Subcutaneous adipose tissue (tissue), 4 donors: ENCODE results near the gene PALLD. TPM values are rescaled to one million over a fixed set of nuclear protein-coding genes. Genes with fewer than 3 reads are reported as not detected.

Source experiments
- total RNA-seq, 4 donors: library from RNA; depleted of rRNA; stranded (reverse); fragments of >200 nt; gene quantifications; one replicate each; pipeline ENCODE4 v1.1.0, GENCODE V29; 2016
- TF ChIP-seq, protein P1 (sequence below): fragments of 450-650 bp; IDR thresholded peaks from one replicate; pipeline ENCODE4 v1.5.1; 2016; ENCODE audit warnings: low read depth, mild to moderate bottlenecking, control low read depth, antibody characterized with exemption, moderate library complexity

Gene PALLD
- total RNA-seq, 4 donors from 2014 or later: 94.1 to 118 (median 110) TPM

GRCh38 chr4:168765726-168766125, 268.9 kb downstream of the PALLD start:
- TF ChIP-seq, protein P1, sequence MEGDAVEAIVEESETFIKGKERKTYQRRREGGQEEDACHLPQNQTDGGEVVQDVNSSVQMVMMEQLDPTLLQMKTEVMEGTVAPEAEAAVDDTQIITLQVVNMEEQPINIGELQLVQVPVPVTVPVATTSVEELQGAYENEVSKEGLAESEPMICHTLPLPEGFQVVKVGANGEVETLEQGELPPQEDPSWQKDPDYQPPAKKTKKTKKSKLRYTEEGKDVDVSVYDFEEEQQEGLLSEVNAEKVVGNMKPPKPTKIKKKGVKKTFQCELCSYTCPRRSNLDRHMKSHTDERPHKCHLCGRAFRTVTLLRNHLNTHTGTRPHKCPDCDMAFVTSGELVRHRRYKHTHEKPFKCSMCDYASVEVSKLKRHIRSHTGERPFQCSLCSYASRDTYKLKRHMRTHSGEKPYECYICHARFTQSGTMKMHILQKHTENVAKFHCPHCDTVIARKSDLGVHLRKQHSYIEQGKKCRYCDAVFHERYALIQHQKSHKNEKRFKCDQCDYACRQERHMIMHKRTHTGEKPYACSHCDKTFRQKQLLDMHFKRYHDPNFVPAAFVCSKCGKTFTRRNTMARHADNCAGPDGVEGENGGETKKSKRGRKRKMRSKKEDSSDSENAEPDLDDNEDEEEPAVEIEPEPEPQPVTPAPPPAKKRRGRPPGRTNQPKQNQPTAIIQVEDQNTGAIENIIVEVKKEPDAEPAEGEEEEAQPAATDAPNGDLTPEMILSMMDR: no peak

GRCh38 chr4:168766604-168767316, 269.9 kb downstream of the PALLD start:
- TF ChIP-seq, protein P1: no peak

- TF ChIP-seq, protein P1: no peak
Observed at GRCh38 chr4:168769416-168769815, 272.6 kb downstream of the PALLD start.

DNA sequence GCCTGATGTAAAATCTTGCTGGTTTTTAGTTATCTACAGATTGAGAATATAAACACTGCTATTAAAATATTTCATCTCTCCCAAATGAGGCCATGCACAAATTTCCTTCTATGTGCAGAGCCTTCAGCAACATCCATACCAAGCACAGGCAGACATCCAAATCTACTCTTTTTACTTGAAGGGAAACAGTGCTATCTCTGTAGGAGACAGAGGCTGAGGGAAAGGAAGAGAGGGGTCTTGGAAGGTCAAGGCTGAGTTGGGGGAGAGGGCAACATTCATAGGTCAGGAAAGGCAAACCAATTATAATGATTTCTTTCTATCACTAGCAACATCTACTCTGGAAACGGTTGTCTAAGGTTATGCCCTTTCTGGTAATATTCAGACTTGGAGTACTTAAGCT, 273.0 kb downstream of the PALLD start:
- TF ChIP-seq, protein P1: no peak

DNA sequence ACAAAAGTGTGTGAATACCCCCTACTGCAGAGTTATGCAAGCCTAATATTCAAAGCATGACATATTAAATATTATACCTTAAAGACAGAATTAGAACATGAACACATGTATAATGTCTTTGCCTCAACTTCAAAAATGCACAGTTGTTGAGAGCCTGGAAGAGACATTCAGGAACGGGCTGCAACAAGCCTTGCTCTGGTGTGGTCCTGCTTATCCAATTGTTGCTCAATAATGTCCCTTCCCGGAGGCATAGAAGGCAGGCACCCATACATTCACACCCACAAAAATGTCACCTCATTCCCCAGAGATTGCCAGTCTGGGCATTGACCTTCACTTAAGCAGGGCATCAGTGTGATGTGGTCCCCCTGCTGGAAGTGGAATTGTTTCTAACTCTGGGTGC, 274.4 kb downstream of the PALLD start:
- TF ChIP-seq, protein P1: no peak

DNA sequence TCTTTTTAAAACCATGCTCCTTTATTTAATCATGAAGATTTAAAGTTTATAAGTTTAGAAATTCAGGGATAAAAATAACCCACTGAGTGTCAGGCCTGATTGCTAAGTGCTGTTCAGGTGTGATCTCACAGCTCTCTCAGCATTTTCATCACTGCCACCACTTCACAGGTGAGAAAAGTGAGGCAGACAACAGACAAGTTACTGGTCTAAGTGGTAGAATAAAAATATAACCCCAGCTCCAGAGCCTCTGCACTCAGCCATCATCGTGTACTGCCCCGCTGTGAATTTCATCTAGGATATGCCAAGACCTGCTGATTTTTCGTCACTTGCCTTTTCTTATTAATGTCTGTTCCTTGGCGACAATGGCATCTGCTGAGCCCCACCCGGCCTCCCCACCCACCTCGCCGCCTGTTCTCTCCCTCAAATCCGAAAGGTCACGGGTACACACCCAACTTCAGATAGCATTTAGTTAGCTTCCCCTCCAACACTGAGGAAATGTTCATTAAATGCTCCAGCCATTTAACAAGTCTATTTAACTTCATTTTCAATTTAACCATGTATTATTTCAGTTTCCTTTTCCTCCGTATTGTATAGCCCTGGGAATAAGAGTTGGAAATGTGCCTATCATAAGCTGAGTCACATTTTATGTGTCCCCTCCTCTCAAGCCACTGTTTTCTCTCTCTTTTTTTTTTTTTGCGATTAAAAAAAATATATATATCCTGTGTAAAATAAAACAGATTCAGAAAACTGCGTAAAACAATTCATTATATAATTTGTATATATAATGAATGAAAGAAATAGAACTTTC, 276.7 kb downstream of the PALLD start:
- TF ChIP-seq, protein P1: no peak

DNA sequence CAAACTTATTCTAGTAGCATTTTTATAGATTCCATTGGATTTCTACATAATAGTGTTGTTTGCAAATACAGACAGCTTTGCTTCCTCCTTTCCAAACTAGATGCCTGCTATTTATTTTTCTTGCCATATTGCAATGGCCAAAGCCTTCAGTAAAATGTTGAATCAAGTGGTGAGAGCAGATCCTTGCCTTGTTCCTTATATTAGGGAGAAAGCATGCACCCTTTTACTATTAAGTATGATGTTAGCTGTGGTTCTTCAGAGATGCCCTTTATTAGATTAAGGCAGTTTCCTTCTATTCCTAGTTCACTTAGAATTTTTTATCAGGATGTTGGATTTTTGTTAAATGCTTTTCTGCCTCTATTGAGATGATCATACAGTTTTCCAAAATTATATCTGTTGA, 279.5 kb downstream of the PALLD start:
- TF ChIP-seq, protein P1: no peak
